OCI-LY7 (cell line): ENCODE data around the gene EIF4G2. TPM values are rescaled to one million over a fixed set of nuclear protein-coding genes. Genes with fewer than 3 reads are reported as not detected.

ENCODE experiments used
- BruUV-seq: library from RNA; stranded (reverse); fragments of 400-500 nt; replicated peaks from 2 replicates; lab custom pipeline; 2021; lab: Mats Ljungman, UMichigan
- CTCF ChIA-PET: fragments of 300-600 bp; sonication (Branson Sonifier 250); formaldehyde crosslinking; loops from one replicate; lab custom pipeline; 2022; ENCODE audit warnings: antibody characterized with exemption; ENCODE audit not compliant: unreplicated experiment; lab: Charles Lee
- POLR2A ChIA-PET: fragments of 300-600 bp; sonication (Branson Sonifier 250); formaldehyde crosslinking; loops from one replicate; lab custom pipeline; 2022; ENCODE audit warnings: antibody characterized with exemption; lab: Charles Lee
- DNase-seq: peaks from one replicate; pipeline ENCODE4 v3.0.0-alpha.2; 2015; ENCODE audit warnings: low spot score
- H2AFZ ChIP-seq: fragments of 200-600 bp; sonication (generic), shearing (Covaris generic); 2 replicates; pipeline ENCODE4 v1.6.1; 2014; ENCODE audit warnings: mild to moderate bottlenecking, antibody characterized with exemption, low read length, moderate library complexity
- H3K27ac ChIP-seq: fragments of 200-600 bp; sonication (generic); 2 replicates; pipeline ENCODE4 v1.5.1; 2014; ENCODE audit warnings: mixed run types, low read depth, mild to moderate bottlenecking, moderate library complexity, low read length, inconsistent platforms; ENCODE audit not compliant: poor library complexity, severe bottlenecking
- H3K36me3 ChIP-seq: fragments of 200-600 bp; sonication (generic); 2 replicates; pipeline ENCODE4 v1.6.1; 2014; ENCODE audit warnings: mild to moderate bottlenecking, antibody characterized with exemption, low read length, moderate library complexity, mixed read lengths; ENCODE audit not compliant: insufficient read depth
- H3K4me1 ChIP-seq: fragments of 200-600 bp; sonication (generic); 2 replicates; pipeline ENCODE4 v1.5.1; 2014; ENCODE audit warnings: mild to moderate bottlenecking, low read length; ENCODE audit not compliant: insufficient read depth, poor library complexity, severe bottlenecking
- H3K4me2 ChIP-seq: fragments of 200-600 bp; sonication (generic); 2 replicates; pipeline ENCODE4 v1.6.1; 2014; ENCODE audit warnings: mild to moderate bottlenecking, low read length
- H3K4me3 ChIP-seq: fragments of 200-600 bp; sonication (generic); 2 replicates; pipeline ENCODE4 v1.5.1; 2014; ENCODE audit warnings: mild to moderate bottlenecking, low read depth, low read length; ENCODE audit not compliant: poor library complexity, severe bottlenecking
- H3K79me2 ChIP-seq: fragments of 200-600 bp; sonication (generic); 2 replicates; pipeline ENCODE4 v1.6.1; 2016; ENCODE audit warnings: low read depth, mild to moderate bottlenecking, low read length, moderate library complexity, mixed read lengths; ENCODE audit not compliant: insufficient read depth
- H3K9me2 ChIP-seq: fragments of 200-600 bp; sonication (generic); 2 replicates; pipeline ENCODE4 v1.6.1; 2016; ENCODE audit warnings: mild to moderate bottlenecking, low read length, mixed read lengths; ENCODE audit not compliant: insufficient read depth
- H3K9me3 ChIP-seq: fragments of 200-600 bp; sonication (generic); 2 replicates; pipeline ENCODE4 v1.6.1; 2014; ENCODE audit warnings: mild to moderate bottlenecking, mixed run types, low read length, mixed read lengths
- H4K20me1 ChIP-seq: fragments of 200-600 bp; sonication (generic); 2 replicates; pipeline ENCODE4 v1.6.1; 2014; ENCODE audit warnings: mild to moderate bottlenecking, antibody characterized with exemption, low read length, moderate library complexity, mixed read lengths; ENCODE audit not compliant: insufficient read depth
- CTCF ChIP-seq: fragments of 200-600 bp; sonication (generic); conservative IDR thresholded peaks from 2 replicates; pipeline ENCODE4 v1.5.1; 2014; ENCODE audit warnings: mild to moderate bottlenecking, antibody characterized with exemption, low read length, moderate library complexity, mixed read lengths
- EZH2phosphoT487 ChIP-seq: fragments of 200-600 bp; sonication (generic); IDR thresholded peaks from 2 replicates; pipeline ENCODE4 v1.6.1; 2018; ENCODE audit warnings: low read depth, borderline replicate concordance, mild to moderate bottlenecking, mixed run types, antibody characterized with exemption, low read length, moderate library complexity, mixed read lengths
- intact Hi-C: fragments of 100-400 bp; cut with micrococcal nuclease; formaldehyde crosslinking; loops from one replicate; pipeline ENCODE4 v1.10.0; 2022; ENCODE audit not compliant: unreplicated experiment
- total RNA-seq, 2 experiments: library from RNA; depleted of rRNA in 1 of 2; stranded (reverse); fragments of >200 nt in 1 of 2; shearing (Covaris generic) in 1 of 2; gene quantifications; 2 replicates each; pipeline ENCODE4 v1.2.3, GENCODE V29; 2014 to 2022

EIF4G2 gene
- total RNA-seq, 2 experiments from 2014 or later, result 317 to 502 TPM

DNA sequence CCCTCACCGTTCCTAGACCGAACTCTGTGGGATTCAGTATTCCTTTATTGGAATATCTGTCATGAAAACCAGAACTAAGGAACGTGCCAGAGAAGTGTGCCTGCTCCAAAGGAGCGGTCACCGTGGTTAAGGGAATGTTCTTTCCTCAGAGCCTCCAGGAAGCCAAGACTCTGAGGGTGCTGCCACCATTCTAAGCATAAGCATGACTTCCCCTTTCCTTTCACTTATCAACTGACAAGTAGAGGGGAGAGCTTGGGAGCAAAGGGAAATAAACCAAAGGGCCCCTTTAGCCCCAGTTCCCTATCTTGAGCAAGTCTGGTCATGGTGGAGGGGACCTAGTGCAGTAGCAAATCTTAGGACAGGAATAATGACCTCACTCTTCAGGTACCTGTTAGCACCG is 30.9 kb downstream of the EIF4G2 start:
- Histone ChIP-seq H3K36me3 (peaks cover 44% of the 10 kb centered on the region), H2AFZ (no peak overlapping the region), H3K9me2 (no peaks in the 10 kb centered on the region), H3K27ac (no peak overlapping the region), H3K79me2 (no peaks in the 10 kb centered on the region), H3K9me3 (no peaks in the 10 kb centered on the region), H3K4me2 (no peak overlapping the region), H3K4me3 (no peak overlapping the region), H3K4me1 (no peaks in the 10 kb centered on the region), H4K20me1 (no peaks in the 10 kb centered on the region)
- BruUV-seq, result no TSS peak
- CTCF ChIA-PET, result no interaction called here
- POLR2A ChIA-PET, result no interaction called here
- TF ChIP-seq EZH2phosphoT487 (no peak), CTCF (no peak)
- no peak for DNase-seq
- intact Hi-C loops, result no loop called here

DNA sequence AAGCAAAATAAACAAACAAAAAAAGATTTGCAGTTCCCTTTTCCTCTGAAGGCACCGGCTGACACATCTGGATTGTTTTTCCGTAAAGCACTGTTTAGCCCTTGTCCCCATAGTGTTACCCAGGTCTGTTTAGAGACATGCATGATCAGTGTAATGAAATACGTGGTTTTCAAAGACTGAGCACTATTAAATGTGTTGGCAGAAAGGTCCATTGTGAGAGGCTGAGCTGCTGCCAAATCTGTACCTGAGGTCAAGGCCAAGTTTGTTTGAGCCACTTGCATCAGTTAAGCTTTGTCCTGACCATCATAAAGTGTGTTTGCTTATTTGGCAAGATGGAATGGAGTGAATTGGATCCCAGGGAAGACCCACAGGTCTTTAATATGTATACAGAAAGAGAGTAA is 31.3 kb downstream of the EIF4G2 start:
- H3K9me3 ChIP-seq, result no peaks in the 10 kb centered on the region
- H4K20me1 ChIP-seq, result no peaks in the 10 kb centered on the region
- H3K27ac ChIP-seq, result no peak overlapping the region
- DNase-seq, result no peak
- intact Hi-C loops, result no loop called here
- BruUV-seq, result no TSS peak
- peaks cover 44% of the 10 kb centered on the region for H3K36me3 ChIP-seq
- H3K4me3 ChIP-seq, result no peak overlapping the region
- no peak overlapping the region for H3K4me2 ChIP-seq
- H3K79me2 ChIP-seq, result no peaks in the 10 kb centered on the region
- H2AFZ ChIP-seq, result no peak overlapping the region
- no peaks in the 10 kb centered on the region for H3K4me1 ChIP-seq
- CTCF ChIA-PET, result no interaction called here
- no peaks in the 10 kb centered on the region for H3K9me2 ChIP-seq
- TF ChIP-seq CTCF (no peak), EZH2phosphoT487 (no peak)
- POLR2A ChIA-PET, result interaction anchor here (0.8 kb wide), 2 partner anchors 26 to 32 kb away, joined by 3 read pairs; no protein-coding TSS in a partner anchor

- H3K9me3 ChIP-seq, result no peaks in the 10 kb centered on the region
- no peaks in the 10 kb centered on the region for H3K9me2 ChIP-seq
- no peaks in the 10 kb centered on the region for H4K20me1 ChIP-seq
- H3K4me1 ChIP-seq, result no peaks in the 10 kb centered on the region
- no peak overlapping the region for H3K27ac ChIP-seq
- BruUV-seq, result no TSS peak
- POLR2A ChIA-PET, result no interaction called here
- H2AFZ ChIP-seq, result no peak overlapping the region
- no peak for DNase-seq
- H3K79me2 ChIP-seq, result no peaks in the 10 kb centered on the region
- H3K36me3 ChIP-seq, result peaks cover 41% of the 10 kb centered on the region
- CTCF ChIA-PET, result no interaction called here
- no peak overlapping the region for H3K4me3 ChIP-seq
- intact Hi-C loops, result no loop called here
- H3K4me2 ChIP-seq, result no peak overlapping the region
- TF ChIP-seq EZH2phosphoT487 (no peak), CTCF (no peak)
Measured at GRCh38 chr11:10774811-10775210, 33.9 kb downstream of the EIF4G2 start.
